GM15510 (cell line): ENCODE results near the gene NPIPB2.

Experiments used
- POLR2A ChIP-seq: IDR thresholded peaks from 3 replicates; pipeline ENCODE4 v1.6.1; 2011; ENCODE audit warnings: borderline replicate concordance; ENCODE audit not compliant: insufficient read length; ENCODE audit errors: extremely low read depth

The NPIPB2 gene

GRCh38 chr16:11909653-11910545 is 31.9 kb downstream of the NPIPB2 start:
- TF ChIP-seq POLR2A, result no peak

GRCh38 chr16:11907160-11907970 is 34.5 kb downstream of the NPIPB2 start:
- TF ChIP-seq POLR2A, result no peak

DNA sequence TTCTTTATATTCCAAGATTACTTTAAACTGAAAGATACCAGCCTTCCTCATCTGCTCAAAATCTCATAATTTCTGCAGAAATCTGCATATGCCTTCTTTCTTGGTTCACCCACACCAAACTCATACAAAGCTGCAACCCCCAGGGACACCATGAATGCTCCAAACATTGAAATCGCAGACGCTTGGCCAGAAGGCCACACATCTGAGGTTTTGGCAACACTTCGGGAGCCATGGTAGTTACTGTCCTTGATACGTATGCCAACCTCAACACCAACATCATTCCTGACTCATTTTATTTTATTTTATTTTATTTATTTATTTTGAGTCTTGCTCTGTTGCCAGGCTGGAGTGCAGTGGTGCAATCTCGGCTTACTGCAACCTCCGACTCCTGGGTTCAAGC is 37.9 kb downstream of the NPIPB2 start:
- no peak for TF ChIP-seq POLR2A

- no peak for TF ChIP-seq POLR2A
These were observed 40.8 kb downstream of the NPIPB2 start for GRCh38 chr16:11901091-11901490.

GRCh38 chr16:11896486-11897176 is 45.2 kb downstream of the NPIPB2 start:
- no peak for TF ChIP-seq POLR2A

GRCh38 chr16:11893571-11893970 is 48.3 kb downstream of the NPIPB2 start:
- no peak for TF ChIP-seq POLR2A

DNA sequence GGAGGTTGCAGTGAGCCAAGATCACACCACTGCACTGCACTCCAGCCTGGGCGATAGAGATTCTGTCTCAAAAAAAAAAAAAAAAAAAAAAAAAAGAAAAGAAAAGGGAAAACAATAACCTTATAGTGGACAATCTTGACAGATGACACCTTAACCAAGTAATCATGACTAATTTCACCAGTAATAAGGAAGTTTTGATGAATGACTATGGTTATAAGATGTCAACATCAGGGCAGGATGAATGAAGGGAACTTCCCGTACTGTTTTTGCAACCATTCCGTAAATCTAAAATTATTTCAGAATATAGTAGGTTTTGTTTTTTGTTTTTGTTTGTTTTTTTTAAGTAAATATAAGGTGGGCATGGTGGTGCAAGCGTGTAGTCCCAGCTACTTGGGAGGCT is 49.1 kb downstream of the NPIPB2 start:
- no peak for TF ChIP-seq POLR2A

GRCh38 chr16:11890231-11890965 is 51.4 kb downstream of the NPIPB2 start:
- TF ChIP-seq POLR2A, result no peak

DNA sequence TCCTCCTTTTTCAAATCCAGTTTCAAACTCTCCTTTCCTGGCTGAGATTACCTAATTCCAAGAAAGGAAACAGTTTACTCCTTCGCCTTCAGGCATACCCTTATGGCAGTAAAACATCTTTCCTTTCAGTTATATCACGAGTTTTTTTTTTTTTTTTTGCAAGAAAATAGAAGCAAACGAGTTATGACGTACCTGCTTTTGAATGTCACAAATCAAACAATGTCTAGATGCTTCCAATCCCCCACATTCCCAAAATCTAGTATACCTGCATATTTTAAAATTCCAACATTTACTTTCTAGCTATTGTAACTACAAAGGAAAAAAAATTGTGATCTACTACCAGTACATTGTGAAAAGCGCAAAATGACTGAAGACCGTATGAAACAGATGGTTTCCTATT is 55.0 kb downstream of the NPIPB2 start:
- no peak for TF ChIP-seq POLR2A

DNA sequence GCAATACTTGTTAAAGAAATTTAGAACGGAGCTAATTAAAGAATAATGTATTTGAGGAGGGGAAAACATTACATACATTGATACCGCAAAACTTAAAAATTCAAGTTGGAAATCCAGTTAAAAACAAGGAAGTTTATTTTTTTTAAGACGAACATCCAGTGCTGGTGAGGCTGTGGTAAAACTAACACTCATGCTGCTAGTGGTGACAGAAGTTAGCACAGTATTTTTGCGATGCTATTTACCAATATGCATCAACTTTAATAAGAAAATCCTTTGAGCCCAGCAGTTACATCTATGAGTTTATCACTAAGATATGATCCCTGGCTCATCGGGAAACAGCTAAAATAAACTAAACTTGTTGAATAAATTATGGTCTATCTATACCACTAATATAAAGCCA is 57.8 kb downstream of the NPIPB2 start:
- no peak for TF ChIP-seq POLR2A

- TF ChIP-seq POLR2A, result no peak
These were observed 61.8 kb downstream of the NPIPB2 start for GRCh38 chr16:11880007-11880406.

DNA sequence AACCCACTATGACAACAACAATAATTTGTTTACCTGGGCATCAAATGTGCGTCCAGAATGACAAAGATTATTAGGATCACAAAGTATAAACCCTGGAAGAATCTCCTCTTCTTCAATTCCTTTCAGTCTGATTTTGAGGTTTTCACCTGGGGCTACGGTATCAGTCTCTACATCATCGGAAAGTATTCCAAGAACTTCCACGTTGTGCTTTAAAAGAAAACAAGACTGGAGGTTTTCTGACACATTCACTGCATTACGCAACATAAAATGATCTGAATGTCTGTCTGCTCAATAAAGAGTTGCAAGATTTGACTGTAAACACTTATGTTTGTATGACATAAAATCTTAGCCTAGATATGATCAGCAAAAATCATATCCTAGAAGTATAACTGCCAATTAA is 64.5 kb downstream of the NPIPB2 start:
- TF ChIP-seq POLR2A, result no peak
